ENCODE data around the gene RCOR3. TPM values are rescaled to one million over a fixed set of nuclear protein-coding genes. Genes with fewer than 3 reads are reported as not detected.

Gene RCOR3
- total and polyA plus RNA-seq, 2 of the 8 experiments (the other 6 are each of a cell fraction or from before 2014, with no cell fraction given): 21.4 to 36.3 TPM

DNA sequence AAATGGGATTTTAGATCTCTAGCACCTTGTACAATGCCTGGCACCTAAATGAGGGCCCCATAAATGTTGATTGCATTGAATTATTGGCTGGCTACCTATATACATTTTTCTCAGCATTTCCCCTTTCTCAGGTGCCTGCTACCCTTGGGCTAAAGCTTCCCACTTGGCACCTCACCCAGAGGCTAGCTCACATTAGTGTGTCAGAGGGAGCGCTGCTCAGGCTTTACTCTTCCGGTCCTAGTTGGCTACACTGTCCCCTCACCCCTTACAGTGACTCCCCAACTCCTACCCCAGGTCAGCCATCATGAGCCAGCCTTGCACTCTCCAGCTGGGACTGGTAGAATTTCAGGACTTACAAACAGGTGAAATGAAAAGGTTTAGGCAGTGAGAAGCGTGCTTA lies 77.0 kb downstream of the RCOR3 start:
- no peak overlapping the region for H3K9ac ChIP-seq (replicated peaks in 1 of 4; ENCODE audit: extremely low read depth in 1 of 4, low read depth in 3 of 4, low read length in 3 of 4)
- no peak overlapping the region for H3K4me3 ChIP-seq (ENCODE audit: extremely low read depth in 1 of 4, insufficient read depth in 2 of 4, low read depth in 3 of 4, low read length in 4 of 4)
- H3K23me2 ChIP-seq (ENCODE audit: low read depth, low read length): no peaks in the 10 kb centered on the region
- no peak overlapping the region for H3K14ac ChIP-seq (ENCODE audit: insufficient read length)
- peaks cover 4 to 5% (median 5%) of the 10 kb centered on the region in 4 experiments for H3K4me1 ChIP-seq (replicated peaks in 1 of 4; ENCODE audit: control insufficient read depth in 3 of 4, insufficient read depth in 4 of 4, low read length in 3 of 4)
- DNase-seq (ENCODE audit: low read depth in 1 of 2, low spot score in 2 of 2) (no peak), FAIRE-seq (no peak)
- H3K27me3 ChIP-seq (replicated peaks in 1 of 4; ENCODE audit: control insufficient read depth in 3 of 4, extremely low read depth in 1 of 4, insufficient read depth in 3 of 4, low read length in 3 of 4): no peaks in the 10 kb centered on the region
- H4K8ac ChIP-seq (ENCODE audit: extremely low read depth, insufficient read depth, low read length): no peak overlapping the region
- H2BK12ac ChIP-seq (ENCODE audit: low read depth, low read length): no peak overlapping the region
- no peaks in the 10 kb centered on the region for H3K9me3 ChIP-seq (ENCODE audit: insufficient read depth in 2 of 2, low read depth in 1 of 2, low read length in 1 of 2)
- no peak overlapping the region for H3K56ac ChIP-seq (replicated peaks; ENCODE audit: insufficient read length, low read depth, low read length)
- ChIA-PET CTCF (ENCODE audit: partially characterized antibody) (interaction anchor here (0.9 to 3.0 kb wide), 6 partner anchors 10 to 319 kb away, joined by 3 to 15 read pairs (median 5); no protein-coding TSS in a partner anchor), POLR2A (ENCODE audit: partially characterized antibody) (interaction anchor here (0.6 to 1.5 kb wide), 3 partner anchors 8 to 41 kb away, joined by 3 to 6 read pairs (median 3); no protein-coding TSS in a partner anchor)
- H2BK5ac ChIP-seq (ENCODE audit: low read depth, low read length): no peak overlapping the region
- no peak overlapping the region for H3K4me2 ChIP-seq (ENCODE audit: insufficient read depth in 1 of 2, low read depth in 2 of 2, low read length in 2 of 2)
- WGBS, 2 experiments (ENCODE audit: extremely low coverage in 1 of 2, insufficient coverage in 1 of 2, insufficient read length in 1 of 2, insufficient replicate concordance in 2 of 2, low coverage in 1 of 2, low lambda C conversion rate in 2 of 2, missing lambda C conversion rate in 1 of 2): 83% methylated on average over 3 of the region's 3 CpGs; no CpG with 5 or more reads in 1 of the 2 experiments
- peaks cover 6% of the 10 kb centered on the region; the same call in 1 of the 2 replicates for H3K79me1 ChIP-seq (ENCODE audit: low read depth, low read length)
- H4K20me1 ChIP-seq (replicated peaks in 1 of 2; ENCODE audit: control insufficient read depth in 1 of 2, insufficient read depth in 2 of 2, low read length in 2 of 2): peaks cover 0 to 8% of the 10 kb centered on the region in 2 experiments
- H3K79me2 ChIP-seq (ENCODE audit: control insufficient read depth in 1 of 2, insufficient read depth in 2 of 2, low read length in 2 of 2): peaks cover 0 to 61% of the 10 kb centered on the region in 2 experiments; a peak in 2 of 4 replicates
- H3K4ac ChIP-seq (replicated peaks; ENCODE audit: insufficient read length, low read depth, low read length): no peak overlapping the region
- no peaks in the 10 kb centered on the region for H3K36me3 ChIP-seq (ENCODE audit: control insufficient read depth in 2 of 4, insufficient read depth in 4 of 4, low read length in 3 of 4)
- no peak overlapping the region for H2BK120ac ChIP-seq (replicated peaks; ENCODE audit: low read depth, low read length)
- no peak overlapping the region for H3K18ac ChIP-seq (ENCODE audit: extremely low read depth, low read length)
- H2AK5ac ChIP-seq (ENCODE audit: low read depth, low read length): no peak overlapping the region
- no peak overlapping the region for H2BK20ac ChIP-seq (ENCODE audit: low read length)
- no peak overlapping the region for H4K91ac ChIP-seq (replicated peaks; ENCODE audit: insufficient read length, low read length)
- H2BK15ac ChIP-seq (ENCODE audit: low read length): no peak overlapping the region
- H4K5ac ChIP-seq (ENCODE audit: insufficient read length, low read depth, low read length): no peak overlapping the region
- H3K23ac ChIP-seq (ENCODE audit: insufficient read length): no peak overlapping the region
- no peak overlapping the region for H3K27ac ChIP-seq (ENCODE audit: low read depth, low read length)
- H2AFZ ChIP-seq (ENCODE audit: low read length): no peak overlapping the region
- TF ChIP-seq POLR2AphosphoS5 (IDR thresholded peaks at IDR 0.05; ENCODE audit: low read depth, low read length) (no peak), TCF12 (IDR thresholded peaks at IDR 0.05; ENCODE audit: low read depth, low read length) (no peak), YY1 (IDR thresholded peaks at IDR 0.05; ENCODE audit: low read depth, low read length) (no peak), CBX8 (IDR thresholded peaks at IDR 0.05; ENCODE audit: borderline replicate concordance, low read depth, low read length) (no peak), BACH1 (IDR thresholded peaks at IDR 0.05; ENCODE audit: low read length) (no peak), RAD21 (IDR thresholded peaks at IDR 0.05 in 1 of 2, conservative IDR thresholded peaks at IDR 0.05 in 1 of 2; ENCODE audit: low read depth in 2 of 2, low read length in 2 of 2) (no peak), POU5F1 (IDR thresholded peaks at IDR 0.05; ENCODE audit: low read depth, low read length) (no peak), SAP30 (IDR thresholded peaks at IDR 0.05; ENCODE audit: insufficient read depth, insufficient replicate concordance, low read length) (no peak), TAF1 (IDR thresholded peaks at IDR 0.05; ENCODE audit: low read depth, low read length) (no peak), BCL11A (IDR thresholded peaks at IDR 0.05; ENCODE audit: low read depth in 2 of 2, low read length in 2 of 2) (no peak)
- TF ChIP-seq, protein P1, sequence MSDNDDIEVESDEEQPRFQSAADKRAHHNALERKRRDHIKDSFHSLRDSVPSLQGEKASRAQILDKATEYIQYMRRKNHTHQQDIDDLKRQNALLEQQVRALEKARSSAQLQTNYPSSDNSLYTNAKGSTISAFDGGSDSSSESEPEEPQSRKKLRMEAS (IDR thresholded peaks at IDR 0.05): no peak
- TF ChIP-seq, protein P2, sequence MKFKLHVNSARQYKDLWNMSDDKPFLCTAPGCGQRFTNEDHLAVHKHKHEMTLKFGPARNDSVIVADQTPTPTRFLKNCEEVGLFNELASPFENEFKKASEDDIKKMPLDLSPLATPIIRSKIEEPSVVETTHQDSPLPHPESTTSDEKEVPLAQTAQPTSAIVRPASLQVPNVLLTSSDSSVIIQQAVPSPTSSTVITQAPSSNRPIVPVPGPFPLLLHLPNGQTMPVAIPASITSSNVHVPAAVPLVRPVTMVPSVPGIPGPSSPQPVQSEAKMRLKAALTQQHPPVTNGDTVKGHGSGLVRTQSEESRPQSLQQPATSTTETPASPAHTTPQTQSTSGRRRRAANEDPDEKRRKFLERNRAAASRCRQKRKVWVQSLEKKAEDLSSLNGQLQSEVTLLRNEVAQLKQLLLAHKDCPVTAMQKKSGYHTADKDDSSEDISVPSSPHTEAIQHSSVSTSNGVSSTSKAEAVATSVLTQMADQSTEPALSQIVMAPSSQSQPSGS (IDR thresholded peaks at IDR 0.05; ENCODE audit: low read length): no peak
